Activated CD4-positive, alpha-beta T cell treated with anti-CD3 and anti-CD28 coated beads for 48 hours (primary cell): ENCODE data around the gene KIF18B.

Experiments
- DNase-seq: peaks from one replicate; pipeline ENCODE4 v3.0.0-alpha.2; 2020

Gene KIF18B

DNA sequence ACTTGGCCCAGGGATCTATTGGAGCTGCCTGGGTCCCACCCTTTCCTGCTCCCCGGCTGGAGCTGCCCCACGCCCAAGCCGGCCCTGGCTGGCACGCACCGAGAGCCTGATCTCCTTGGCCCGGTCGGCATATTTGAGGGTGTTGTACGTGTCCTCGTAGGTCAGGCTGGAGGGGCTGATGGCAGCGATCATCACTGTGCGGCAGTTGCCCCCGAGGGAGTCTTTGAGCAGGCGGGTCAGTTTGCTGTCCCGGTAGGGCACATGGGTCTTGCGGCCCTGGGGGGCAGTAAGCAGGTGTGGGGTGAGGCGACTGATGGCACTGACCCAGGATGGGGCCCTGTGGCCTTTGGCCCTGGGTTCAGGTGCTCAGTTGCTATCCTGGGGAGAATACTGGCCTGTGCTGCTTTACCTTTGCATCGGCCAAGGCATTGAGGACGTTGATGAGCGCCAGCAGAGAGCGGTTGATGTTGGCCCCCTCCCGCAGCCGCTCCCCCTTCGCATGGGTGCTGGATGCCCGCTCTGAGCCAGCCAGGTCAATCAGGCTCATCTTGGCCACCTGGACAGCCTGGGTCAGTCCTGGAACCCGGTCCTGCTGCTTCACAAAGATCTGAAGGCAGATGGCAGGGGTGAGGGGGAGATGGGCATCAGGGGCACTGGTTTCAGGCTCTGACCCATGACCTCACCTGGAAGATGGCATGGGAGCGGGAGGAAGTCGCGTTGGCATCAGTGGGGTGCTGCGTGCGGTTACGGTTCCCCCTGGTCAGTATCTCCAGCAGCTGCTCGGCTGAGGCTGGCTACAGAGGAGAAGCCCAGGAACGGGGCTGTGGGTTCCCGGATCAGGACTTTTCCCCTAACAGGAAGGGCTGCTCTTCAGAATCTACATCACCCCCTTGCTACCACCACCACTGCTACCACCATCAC is 13.5 kb downstream of the KIF18B start:
- DNase-seq = no peak

DNA sequence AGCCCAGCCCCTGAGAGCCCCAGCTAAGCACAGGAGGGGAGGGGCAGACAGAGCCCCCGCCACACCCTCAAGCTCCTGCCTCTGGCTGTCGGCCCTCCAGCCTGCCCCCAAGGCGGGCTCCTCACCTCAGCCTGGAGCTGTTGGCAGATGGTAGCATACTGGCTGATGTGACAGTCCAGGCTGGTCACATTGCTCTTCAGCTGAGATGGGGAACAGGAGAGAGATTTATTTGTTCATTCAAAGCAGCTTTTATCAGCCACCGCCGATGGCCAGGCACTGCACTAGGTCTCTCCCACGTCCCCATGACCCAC is 14.8 kb downstream of the KIF18B start:
- DNase-seq = no peak

DNA sequence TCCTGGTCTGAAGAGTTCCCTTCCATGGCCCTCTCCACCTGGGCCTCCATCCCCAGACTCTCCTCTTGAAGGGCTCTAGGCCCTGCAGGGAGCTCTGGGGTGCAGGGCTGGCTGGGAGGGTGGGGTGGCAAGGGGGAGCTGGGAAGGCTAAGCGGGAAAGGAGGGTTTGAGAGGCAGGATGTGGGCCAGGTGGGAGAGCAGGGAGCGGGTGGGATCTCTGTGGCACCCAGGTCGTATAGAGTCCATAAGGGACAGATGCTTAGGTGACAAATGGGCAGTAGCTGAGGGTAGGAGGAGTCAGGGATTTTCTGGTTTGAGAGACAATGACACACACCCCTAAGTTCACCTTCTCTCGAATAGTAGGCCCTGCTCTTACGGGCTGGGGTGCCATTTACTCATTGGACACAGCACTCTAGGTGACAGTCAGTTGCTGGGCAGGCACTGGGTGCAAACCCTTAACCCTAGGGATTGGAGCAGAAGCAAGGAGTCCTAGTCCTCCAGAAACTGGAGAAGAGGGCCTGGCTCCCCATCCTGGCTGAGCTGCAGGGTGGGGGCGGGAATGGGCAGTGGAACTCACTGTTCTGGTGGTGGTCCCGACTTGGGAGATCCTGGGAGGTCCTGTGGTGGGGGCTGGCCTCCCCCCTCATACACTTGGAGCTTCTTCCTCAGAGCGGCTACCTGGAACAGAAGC is 15.3 kb downstream of the KIF18B start:
- DNase-seq = no peak

DNA sequence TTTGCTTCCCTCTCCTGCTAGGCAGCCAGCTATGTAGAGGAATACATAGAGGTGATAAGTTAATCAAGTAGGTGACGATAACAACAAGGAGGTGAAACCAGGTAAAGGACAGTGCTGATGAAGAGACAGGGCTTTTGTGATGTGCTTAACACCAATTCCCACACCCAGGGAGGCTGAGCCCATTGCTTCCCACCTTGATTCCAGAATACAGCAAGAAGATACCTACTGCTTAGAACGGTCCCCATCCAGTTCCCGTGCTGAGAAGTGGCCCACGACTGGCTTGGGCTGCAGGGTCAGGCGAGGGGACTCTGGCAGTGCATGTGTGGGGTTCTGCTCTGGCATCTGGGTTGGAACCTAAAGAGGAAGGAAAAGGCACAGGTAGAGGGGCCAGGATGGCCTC is 16.2 kb downstream of the KIF18B start:
- no peak for DNase-seq

DNA sequence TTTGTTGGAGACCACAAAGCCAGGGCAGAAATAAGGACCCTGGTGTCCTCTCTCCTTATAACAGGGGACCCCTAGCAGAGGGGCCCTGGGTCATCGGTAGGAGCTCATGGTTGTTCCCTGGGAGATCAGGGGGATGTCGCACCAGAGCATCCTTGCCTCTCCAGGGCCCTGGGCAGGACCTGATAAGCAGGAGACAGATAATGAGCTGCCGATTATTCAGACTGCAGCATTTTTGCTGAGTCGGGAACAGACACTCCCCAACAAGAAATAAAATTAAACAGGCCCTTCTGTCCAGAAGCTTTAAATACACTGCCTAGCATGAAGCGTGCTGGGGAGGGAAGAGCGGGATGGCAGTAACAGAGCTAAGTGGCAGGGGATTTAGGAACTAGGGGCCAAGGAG is 16.9 kb downstream of the KIF18B start:
- DNase-seq = no peak

DNA sequence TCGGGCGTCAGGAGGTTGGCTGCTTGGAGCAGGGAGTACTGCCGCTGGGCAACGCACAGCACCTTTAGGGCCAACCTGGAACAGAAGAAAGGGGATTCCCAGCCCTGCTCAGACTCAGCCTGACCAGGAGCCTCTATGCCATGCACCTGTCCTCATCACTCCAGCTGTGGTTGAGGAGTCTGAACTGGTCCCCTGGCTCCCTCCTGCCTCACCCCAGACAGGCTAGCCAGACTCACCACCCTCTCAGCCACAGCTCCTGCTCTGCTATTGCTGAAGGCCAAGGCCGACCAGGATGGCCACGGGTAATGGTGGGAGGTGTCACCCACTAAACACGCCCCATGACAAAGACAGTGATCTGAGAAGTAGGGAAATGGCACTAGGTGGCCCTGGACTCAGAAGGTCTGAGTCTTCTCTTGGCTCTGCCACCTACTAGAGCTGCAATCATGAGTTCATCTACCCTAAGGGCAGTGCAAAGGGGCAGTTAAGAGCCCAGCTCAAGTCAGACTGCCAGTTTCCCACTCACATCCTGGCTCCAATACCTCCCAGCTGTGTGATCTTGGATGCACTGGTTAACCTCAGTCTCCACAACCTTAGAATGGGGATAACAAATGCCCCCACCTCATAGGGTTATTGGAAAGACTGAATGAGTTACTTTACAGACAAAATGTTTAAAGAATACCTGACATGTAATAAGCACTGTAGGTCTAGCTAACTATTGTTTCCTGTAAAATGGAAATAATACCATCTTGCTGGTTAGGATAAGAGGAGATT is 18.4 kb downstream of the KIF18B start:
- DNase-seq = no peak

DNA sequence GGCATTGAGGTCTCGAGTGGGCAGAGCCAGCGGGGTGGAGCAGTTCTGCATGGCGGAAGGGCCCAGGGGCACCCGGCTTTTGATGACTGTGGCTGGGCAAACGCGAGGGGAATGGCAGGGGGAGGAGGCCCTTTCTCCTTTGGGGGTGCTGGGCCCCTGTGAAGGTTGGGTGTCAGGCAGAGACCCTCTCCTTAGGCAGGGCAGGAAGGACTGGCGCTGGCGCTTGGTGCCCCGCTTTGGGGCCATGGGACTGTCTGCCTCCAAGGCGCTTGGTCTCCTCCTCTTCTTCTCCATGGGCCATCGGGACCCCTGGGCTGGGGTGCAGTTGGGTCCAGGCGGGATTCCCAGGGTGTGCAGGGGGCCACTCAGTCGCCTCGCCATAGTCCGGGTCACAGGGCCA is 19.4 kb downstream of the KIF18B start:
- DNase-seq = no peak

DNA sequence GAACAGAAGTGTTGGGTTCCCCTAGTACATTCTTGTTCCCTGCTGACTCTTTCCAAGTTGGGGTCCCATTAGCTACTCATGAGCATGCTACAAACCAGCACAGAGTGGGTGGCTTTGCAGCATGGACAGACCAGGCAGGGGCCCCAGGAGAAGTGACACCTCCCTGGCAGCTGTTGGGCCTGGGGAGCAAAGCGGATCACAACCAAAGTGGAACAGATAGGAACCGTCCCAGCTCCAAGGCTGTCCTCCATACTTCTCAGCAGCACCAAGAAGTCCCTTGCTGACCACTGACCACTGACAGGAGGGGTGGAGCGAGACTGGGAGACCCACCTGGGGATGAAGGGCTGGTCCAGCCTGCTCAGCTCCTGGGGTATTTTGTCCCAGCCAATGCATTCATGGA is 19.9 kb downstream of the KIF18B start:
- DNase-seq = no peak

DNA sequence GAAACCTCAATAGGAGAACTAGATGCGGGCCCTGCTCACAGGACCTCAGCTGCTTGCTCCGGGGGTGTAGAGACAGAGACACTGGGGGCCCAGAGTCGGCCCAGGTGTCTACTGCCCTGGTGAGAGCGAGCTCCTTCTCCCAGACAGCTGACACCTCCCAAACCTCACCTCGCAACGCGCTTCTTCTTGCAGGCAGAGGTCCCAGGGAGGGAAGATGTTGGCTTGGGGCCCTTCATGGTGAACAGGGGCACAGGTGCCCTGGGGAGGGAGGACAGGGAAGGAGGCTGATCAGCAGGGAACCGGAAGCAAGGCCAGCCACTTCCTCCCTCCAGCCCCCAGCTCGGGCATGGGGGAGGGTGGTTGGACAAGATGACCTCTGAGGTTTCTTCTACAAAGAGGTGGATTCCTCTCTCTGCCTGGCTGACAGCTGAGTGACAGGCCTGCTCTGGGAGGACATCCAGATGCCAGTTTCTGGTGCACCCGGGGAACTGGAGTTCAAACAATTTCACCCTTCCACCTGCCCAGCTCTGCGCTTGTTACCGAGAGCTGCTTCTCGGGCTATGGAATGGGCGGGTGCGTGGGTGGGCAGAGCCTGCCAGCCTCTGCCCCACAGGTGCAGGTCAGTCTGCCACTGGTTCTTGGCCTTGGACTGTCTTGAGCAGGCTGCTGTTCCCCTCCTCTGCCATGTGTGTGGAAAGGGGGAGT is 20.6 kb downstream of the KIF18B start:
- no peak for DNase-seq

DNA sequence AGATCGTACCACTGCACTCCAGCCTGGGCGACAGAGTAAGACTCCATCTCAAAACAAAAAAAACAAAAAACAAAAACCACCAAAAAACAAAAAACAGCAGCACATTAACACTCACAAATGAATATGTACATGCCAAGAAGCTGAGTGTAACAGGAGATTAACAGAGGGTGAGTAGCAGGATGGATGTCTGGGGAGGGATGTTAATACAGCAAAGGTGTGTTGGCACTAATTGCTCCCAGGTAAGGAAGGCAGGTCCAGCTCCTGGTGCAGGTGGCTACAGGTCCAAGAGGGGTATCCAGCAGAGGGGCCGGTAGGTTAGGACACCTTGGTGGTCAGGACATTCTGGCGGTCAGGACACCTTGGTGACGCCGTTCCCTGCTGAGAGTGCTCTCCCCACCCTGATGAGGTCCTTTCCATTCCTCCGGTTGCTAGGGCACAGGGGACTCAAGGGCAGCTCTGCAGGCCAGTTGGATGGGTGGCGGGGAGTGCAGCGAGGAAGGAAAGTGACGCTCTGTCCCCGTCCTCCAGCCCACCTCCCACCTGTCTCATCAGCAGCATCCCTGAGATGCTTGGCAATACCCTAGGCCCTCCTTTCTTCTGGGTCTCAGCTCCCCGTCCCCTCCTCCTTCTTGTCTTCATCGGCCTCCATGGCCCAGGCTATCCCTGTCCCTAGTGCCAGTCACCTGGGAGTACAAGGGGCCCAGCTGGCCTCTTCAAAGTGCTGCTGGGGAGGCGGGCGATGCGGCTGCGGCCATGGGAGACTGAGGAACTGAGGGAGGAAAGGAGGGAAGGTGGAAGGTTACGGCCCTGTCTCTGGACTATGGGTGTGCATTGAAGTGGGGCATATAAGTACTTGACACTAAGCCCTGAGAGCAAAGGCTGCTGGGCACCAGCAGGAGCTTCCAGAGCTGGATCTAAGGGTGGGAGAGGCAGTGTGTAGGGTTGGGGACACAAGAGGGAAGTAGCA is 21.6 kb downstream of the KIF18B start:
- DNase-seq = no peak

DNA sequence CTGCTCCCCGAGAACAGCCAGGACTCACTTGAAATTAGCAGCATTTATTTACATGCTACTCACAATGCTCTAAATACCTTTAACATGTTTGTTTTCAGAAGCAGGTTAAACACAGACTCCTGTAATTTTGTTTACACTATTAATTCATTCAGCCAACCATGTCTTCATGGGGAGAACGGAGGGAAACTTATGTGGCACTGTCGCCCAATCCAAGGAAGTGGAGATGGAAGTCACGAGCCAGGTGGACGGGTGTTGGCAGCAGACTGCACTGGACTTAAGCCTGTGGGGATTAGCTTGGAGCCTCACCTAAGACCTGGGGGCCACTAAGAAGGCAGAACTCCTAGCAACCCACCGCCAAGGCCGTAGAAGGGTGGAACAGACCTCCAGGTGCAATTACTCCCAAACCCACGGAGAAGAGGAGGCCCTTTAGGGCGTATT is 23.4 kb downstream of the KIF18B start:
- DNase-seq = no peak

DNA sequence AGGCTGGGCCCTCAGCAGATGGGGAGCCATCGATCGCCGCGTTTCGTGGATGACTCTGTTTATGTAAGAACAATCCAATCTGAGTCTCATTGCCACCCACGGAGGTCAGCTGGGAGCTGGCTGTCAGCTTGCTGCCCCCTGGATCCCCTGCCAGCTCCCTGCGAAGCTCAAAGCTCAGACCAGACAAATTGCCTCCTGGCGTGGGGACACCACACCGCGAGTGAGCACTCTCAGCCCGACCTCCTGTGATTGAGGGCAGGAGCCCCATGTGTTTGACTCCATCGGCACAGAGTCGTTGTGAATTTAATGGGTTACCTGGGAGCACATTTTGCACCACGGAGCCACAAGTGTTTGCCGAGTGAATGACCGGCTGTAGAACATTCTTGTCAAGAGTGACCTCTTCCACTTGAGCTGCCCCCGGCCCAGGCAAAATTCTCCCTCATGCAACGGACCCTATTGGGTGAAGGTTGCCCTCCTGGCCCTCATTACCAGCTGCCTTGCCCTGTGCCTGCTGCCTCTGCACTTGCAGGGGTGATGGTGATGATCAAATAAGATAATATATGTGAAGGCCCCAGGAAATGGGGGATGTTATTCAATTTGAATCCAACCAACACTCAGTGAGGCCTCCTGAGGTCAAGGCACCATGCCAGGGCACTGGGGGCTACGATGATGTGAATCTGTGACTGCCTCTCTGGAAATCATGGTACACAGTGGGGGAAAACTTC is 24.7 kb downstream of the KIF18B start:
- no peak for DNase-seq

DNA sequence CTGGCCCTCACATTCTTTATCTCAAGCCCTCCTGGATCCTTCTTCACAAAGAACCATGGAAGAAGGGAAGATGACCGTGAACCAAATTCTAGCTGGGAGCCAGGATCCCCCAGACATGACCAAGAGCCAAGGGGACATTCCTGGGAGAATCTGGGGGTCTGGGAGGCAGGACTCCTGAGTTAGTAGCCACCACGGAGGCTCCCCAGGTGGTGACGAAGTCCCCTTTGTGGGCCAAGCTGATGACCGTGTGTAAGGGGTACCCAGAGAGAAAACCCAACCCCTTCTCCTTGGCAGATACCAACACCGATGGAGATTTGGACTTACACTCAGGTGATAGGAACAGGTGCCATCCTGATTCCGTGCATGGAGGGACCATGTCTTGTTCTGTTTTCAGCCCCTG is 25.4 kb downstream of the KIF18B start:
- DNase-seq = no peak

DNA sequence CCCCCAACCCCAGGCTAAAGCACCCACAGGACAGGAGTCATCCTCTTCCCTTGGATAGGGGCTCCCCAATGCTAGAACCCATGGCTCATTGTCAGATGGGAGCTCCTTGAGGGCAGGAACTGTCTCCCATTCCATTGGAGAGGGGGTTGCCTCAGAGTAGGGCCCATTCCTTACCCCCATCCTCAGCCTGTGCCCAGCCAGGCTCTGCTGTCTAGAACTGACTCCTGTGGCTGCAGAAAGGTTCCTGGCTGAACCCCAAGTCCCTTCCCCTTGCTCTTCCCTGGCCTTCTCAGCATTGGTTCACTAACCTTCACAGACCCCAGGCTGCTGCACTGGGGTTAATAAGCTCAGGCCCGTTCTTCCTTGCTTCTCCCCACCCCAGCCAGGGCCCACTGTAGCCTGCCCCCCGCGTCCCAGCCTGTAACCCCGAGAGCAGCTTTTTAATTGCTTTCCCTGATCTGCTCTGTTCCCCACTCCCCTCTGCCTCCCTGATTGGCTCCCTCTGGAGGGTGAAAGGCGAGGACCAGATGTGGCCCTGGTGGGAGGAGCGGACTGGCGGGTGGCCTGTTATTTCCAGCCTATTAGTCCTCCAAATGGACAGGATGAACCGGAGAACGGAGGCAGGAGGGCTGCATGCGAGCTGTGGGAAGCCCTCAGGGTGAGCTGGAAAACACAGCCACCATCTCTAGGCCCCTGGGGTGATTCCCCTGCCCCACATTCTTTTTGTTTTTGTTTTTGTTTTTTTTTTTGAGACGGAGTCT is 26.3 kb downstream of the KIF18B start:
- DNase-seq = no peak

DNA sequence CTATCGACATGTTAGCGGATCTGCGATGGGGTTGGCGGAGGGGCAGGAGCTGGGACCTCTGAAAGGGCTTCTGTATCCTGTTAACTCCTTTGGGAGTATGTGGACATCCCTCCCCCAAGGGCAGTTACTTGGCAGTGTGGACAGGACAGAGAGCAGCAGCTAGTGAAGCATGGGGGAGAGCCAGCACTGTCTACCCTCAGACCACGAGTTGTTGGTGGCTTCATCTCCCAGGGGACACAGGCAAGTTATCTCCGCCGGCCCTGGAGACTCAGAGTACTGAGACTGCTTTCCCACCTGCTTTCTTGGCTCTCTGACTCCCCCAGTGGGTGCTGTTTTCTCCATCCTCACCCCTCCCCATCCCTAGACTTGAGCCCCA is 27.0 kb downstream of the KIF18B start:
- no peak for DNase-seq

DNA sequence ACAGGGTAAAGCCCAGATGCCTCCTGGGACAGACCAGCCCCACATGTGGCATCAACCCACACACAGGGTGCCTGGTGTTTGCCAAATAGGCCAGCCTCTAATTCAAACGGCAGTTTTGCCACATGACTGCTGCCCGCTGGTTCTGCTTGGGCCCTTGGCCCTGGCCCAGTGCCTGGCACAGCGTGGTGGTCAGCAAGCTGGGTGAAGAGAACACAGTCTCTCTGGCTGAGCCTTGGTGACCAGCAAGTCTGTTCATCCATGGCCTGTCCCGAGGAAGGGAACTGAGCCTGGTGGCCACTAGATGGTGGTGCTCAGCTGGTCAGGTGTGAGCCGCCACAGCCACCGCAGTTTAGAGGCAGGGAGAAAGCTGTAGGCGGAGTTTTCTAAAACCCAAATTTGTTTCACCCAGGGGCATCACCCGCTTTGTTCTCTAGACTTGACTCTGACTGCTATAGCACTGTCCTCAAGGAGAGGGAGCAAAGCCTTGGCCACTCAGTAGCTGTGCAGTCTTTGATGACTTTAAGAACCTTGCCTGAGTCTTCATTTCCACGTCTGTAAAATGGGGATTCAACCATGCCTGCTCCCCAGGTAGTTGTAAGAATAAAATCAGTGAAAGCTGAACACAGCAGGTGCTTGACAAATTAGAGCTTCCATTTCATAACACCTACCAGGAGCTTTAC is 27.5 kb downstream of the KIF18B start:
- peak; percentile 75 for DNase-seq

DNA sequence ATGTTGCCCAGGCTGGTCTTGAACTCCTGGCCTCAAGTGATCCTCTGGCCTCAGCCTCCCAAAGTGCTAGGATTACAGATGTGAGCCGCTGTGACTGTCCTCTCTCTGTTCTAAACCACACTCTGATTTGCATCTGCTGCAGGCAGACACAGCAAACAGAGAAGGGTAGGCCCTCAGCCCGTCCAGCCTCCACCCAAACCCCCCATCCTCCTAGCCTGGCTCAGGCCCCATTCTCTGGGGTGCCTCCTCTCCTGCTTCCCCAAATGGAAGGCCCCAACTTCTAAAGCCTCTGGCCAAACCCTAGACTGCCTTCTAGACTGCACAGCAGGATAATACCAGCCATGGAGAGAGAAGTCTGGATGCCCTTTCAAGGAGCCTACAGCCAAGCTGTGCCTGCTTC is 28.2 kb downstream of the KIF18B start:
- no peak for DNase-seq

DNA sequence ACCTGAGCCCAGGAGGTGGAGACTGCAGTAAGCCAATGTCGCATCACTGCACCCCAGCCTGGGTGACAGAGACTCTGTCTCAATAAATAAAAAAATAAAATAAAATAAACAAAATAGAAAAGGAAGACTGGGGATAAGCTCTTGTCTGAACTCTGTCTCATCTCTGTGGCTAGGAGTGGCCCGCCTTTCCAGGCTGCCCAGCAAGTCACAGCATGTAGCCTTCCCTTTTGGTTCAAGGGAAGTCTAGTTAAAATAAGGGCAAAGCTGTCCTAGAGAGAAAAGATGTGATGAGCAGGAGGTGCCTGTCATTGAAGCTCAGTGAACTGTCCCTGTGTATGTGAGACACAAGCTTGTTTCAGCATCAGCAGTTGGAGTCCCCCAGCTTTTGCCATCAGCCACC is 29.6 kb downstream of the KIF18B start:
- no peak for DNase-seq

DNA sequence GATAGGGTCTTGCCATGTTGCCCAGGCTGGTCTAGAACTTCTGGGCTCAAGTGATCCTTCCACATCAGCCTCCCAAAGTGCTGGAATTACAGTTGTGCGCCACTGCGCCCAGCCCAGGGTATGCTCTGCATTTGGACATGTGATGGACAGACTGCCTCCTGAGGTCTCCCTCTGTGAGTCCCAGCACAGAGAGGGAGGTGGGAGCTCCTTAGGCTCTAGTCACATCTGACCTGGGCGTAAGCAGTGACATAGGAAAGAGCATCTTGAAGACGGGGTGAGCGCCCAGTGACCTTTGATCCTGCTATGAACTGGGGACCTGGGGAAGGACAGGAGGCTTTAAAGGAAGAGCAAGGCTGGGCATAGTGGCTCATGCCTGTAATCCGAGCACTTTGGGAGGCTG is 30.1 kb downstream of the KIF18B start:
- DNase-seq = no peak

DNA sequence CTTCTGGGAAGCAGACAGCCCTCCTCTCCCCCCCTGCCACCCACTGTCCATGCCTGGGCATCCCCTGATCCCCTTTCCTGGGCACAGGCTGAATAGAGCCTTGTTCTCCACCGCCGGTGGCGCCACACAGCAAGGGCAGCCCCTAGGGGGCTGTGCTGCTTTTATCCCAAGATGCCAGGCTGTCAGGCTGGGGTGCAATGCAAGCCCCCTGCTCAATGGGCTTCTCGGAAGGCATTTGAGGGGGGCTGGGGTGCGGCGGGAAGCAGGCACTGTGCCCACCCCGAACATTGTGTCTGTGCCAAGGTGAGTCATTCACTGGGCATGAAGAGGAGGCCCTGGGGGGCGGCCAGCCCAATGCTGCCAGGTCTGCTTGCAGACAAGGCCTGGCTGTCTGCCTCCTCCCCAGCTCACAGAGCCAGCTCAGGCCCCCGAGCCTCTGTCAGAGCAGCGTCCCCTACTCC is 30.8 kb downstream of the KIF18B start:
- DNase-seq = no peak
